Pancreas (tissue), 10 donors: Measurements from ENCODE around the gene NCOA3. TPM values are rescaled to one million over a fixed set of nuclear protein-coding genes. Genes with fewer than 3 reads are reported as not detected.

Experiments used
- ATAC-seq, 4 donors: fragments of 200-7000 bp; cut with Tn5 transposase; one replicate each; pipeline versions ENCODE4 v1.8.0 to v1.9.1; 2020; ENCODE audit warnings: mild to moderate bottlenecking in 4 of 4, moderate library complexity in 4 of 4
- DNase-seq, 6 donors: peaks; one replicate each; pipeline ENCODE4 v3.0.0-alpha.2; 2020
- FAIRE-seq: peaks from 2 replicates; lab custom pipeline; 2012; peaks lifted over from hg19 to GRCh38; lab: Jason Lieb, UNC
- H3K27ac ChIP-seq, 4 donors: fragments of 200-600 bp; sonication (generic); 1 replicate in 3 of 4; 2 replicates in 1 of 4; pipeline versions ENCODE4 v1.5.0 to v1.8.0; 2020
- H3K27me3 ChIP-seq, 4 donors: fragments of 200-600 bp; one replicate each; pipeline ENCODE4 v1.8.0; 2021
- H3K36me3 ChIP-seq, 3 donors: fragments of 200-600 bp; sonication (generic) in 1 of 3; one replicate each; pipeline versions ENCODE4 v1.5.0 to v1.8.0; 2020 to 2021
- H3K4me1 ChIP-seq, 3 donors: fragments of 200-600 bp; one replicate each; pipeline ENCODE4 v1.8.0; 2021
- H3K4me3 ChIP-seq, 4 donors: fragments of 200-600 bp; sonication (generic) in 2 of 4; one replicate each; pipeline versions ENCODE4 v1.5.0 to v1.8.0; 2020 to 2021
- H3K9me3 ChIP-seq, 4 donors: fragments of 200-600 bp; one replicate each; pipeline ENCODE4 v1.8.0; 2021
- WGBS, 2 donors: extraction: QIAGEN DNeasy Blood & Tissue Kit; methylation state at CpG; one replicate each; pipeline ENCODE4 v1.1.7; 2013; 5-methylcytosine and 5-hydroxymethylcytosine counted together
- intact Hi-C, 3 donors: fragments of 100-400 bp; cut with DNase I; formaldehyde crosslinking; loops; one replicate each; pipeline versions ENCODE4 v1.11.1 to v1.14.2; 2022
- polyA plus RNA-seq, 2 donors: library from polyadenylated mRNA; stranded (reverse); fragments of 200-250 nt; gene quantifications; one replicate each; pipeline ENCODE4 v1.2.3, GENCODE V29; 2013
- total RNA-seq, 6 donors: library from RNA; stranded (reverse); fragmentation: NEBNext Ultra II Directional in 4 of 6; extraction: Animal tissue kit (Norgen Biotek cat#: 25700) in 4 of 6; gene quantifications; one replicate each; pipeline versions ENCODE4 v1.2.1 to v1.2.4, GENCODE V29; 2021 to 2023
- TF ChIP-seq, protein P1 (sequence below), 4 donors: fragments of 200-600 bp; sonication (generic) in 3 of 4; IDR thresholded peaks; one replicate each; pipeline versions ENCODE4 v1.5.0 to v1.8.0; 2021; ENCODE audit warnings: antibody characterized with exemption in 4 of 4
- donor health status: healthy with polysubstance abuse.
- donor health status: DM: no; HTN: no; CAD: no; lungs with moderate emphysema.
- donor health status: DM: no; HTN: no; CAD: no.
- donor health status: control.
- donor health status: control.
- donor health status: Bipolar disorder and iron deficiency.
- donor health status: DM: yes; HTN: yes; CAD: no.
- donor health status: DM: no; HTN: no; CAD: no.
- donor health status: DM: no; HTN: no; CAD: no.
- donor health status: DM: yes; HTN: yes; CAD: no.

NCOA3 gene
- total and polyA plus RNA-seq, 8 donors, result 3.6 to 17.4 (median 10.5) TPM

DNA sequence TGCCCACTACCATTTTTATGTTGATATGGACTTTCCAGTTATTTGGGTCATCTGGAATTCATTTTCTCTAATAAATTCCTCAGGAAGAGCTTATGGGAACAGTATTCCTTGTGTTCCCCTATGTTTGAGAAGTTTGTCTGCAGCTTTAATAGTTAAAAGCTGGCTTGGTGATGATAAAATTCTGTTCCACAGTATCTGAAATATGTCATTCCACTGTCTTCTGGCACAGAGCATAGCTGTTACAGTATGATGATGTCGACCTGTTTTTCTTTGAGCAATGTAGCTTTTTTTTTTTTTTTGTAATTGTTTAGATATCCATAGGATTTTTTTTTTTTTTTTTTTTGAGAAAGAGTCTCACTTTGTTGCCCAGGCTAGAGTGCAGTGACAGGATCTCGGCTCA is 43.2 kb downstream of the NCOA3 start:
- H3K36me3 ChIP-seq, result no peaks in the 10 kb centered on the region
- ATAC-seq (no peak), FAIRE-seq (no peak), DNase-seq (no peak)
- H3K4me3 ChIP-seq, result no peak overlapping the region
- no peaks in the 10 kb centered on the region for H3K27me3 ChIP-seq
- WGBS, 2 donors, result 70 to 93% methylated on average over 2 of the region's 2 CpGs
- peaks cover under 1 to 12% (median 9%) of the 10 kb centered on the region in 3 donors for H3K4me1 ChIP-seq
- intact Hi-C loops, result no loop called here
- no peak overlapping the region for H3K27ac ChIP-seq
- no peaks in the 10 kb centered on the region for H3K9me3 ChIP-seq
- TF ChIP-seq, protein P1, sequence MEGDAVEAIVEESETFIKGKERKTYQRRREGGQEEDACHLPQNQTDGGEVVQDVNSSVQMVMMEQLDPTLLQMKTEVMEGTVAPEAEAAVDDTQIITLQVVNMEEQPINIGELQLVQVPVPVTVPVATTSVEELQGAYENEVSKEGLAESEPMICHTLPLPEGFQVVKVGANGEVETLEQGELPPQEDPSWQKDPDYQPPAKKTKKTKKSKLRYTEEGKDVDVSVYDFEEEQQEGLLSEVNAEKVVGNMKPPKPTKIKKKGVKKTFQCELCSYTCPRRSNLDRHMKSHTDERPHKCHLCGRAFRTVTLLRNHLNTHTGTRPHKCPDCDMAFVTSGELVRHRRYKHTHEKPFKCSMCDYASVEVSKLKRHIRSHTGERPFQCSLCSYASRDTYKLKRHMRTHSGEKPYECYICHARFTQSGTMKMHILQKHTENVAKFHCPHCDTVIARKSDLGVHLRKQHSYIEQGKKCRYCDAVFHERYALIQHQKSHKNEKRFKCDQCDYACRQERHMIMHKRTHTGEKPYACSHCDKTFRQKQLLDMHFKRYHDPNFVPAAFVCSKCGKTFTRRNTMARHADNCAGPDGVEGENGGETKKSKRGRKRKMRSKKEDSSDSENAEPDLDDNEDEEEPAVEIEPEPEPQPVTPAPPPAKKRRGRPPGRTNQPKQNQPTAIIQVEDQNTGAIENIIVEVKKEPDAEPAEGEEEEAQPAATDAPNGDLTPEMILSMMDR (IDR thresholded peaks at IDR 0.05), result no peak

DNA sequence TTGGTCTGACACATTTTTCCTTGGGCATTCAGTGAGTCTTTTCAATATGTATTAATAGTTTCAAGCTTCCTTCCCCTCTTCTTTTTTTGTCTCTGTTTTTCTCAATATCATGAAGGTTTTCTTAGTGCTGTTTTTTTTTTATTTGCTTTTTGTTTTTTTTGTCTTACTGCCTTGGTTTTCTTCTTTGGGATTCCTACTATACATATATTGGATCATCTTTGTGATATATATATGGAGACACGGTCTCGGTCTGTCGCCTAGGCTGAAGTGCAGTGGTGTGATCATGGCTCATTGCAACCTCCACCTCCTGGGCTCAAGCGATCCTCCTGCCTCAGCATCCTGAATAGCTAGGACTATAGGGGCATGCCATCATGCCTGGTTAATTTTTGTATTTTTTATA is 43.8 kb downstream of the NCOA3 start:
- TF ChIP-seq, protein P1 (IDR thresholded peaks at IDR 0.05), result no peak
- FAIRE-seq (no peak), ATAC-seq (no peak), DNase-seq (no peak)
- no peaks in the 10 kb centered on the region for H3K9me3 ChIP-seq
- no peaks in the 10 kb centered on the region for H3K27me3 ChIP-seq
- WGBS, 2 donors, result 96 to 99% methylated on average over 4 of the region's 4 CpGs
- peaks cover 0 to 5% (median 4%) of the 10 kb centered on the region in 3 donors for H3K4me1 ChIP-seq
- intact Hi-C loops, result no loop called here
- no peak overlapping the region for H3K4me3 ChIP-seq
- no peaks in the 10 kb centered on the region for H3K36me3 ChIP-seq
- no peak overlapping the region for H3K27ac ChIP-seq

DNA sequence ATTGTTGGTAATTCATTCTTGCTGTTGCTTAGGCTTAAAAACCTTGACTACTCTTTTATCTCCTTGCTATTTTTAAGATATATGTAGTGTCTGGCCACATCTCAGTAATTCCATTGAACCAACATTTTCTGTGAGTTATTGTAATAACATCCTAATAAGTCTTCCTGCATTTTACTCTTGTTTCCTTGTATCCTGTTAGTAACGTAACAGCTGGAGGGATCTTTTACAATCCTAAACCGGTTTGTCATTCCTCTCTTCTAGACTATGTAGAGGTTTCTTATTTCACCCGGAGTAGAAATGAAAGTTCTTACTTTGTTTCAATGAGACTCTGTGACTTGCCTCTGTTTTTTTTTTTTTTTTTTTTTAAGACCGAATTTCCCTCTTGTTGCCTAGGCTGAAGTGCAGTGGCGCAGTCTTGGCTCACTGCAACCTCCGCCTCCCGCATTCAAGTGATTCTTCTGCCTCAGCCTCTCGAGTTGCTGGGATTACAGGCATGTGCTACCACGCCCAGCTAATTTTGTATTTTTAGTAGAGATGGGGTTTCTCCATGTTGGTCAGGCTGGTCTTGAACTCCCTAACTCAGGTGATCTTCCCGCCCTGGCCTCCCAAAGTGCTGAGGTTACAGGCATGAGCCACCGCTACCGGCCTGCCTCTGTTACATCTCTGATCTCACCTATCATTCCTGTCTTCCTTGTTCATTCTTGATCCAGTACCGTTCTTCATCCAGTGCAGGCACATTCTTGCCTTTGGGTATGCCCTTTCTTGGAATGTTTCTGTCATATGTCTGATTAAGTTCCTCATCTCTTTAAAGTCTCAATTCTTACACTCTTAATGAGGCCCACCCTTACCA is 44.7 kb downstream of the NCOA3 start:
- FAIRE-seq (no peak), DNase-seq (no peak), ATAC-seq (no peak)
- H3K4me1 ChIP-seq, result no peaks in the 10 kb centered on the region
- intact Hi-C loops, result no loop called here
- no peak overlapping the region for H3K27ac ChIP-seq
- H3K9me3 ChIP-seq, result no peaks in the 10 kb centered on the region
- no peak overlapping the region for H3K4me3 ChIP-seq
- TF ChIP-seq, protein P1 (IDR thresholded peaks at IDR 0.05), result no peak
- H3K27me3 ChIP-seq, result no peaks in the 10 kb centered on the region
- H3K36me3 ChIP-seq, result no peaks in the 10 kb centered on the region
- WGBS, 2 donors, result 91 to 92% methylated on average over 13 of the region's 13 CpGs

DNA sequence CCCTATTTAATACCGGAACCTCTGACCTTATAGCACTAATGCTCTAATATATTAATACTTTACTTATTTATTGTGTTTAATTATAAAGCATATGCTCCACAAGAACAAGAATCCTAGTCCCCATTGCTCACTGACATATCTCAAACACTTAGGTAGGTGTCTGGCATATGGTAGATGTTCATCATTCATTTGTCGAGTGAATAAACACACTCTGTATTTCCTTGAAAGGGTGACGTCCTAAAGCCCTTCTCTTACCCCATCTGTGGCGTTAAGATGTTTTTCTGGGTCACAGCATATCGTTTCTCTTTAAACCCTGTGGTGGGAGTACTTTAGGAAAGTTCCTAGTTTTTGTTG is 45.3 kb downstream of the NCOA3 start:
- TF ChIP-seq, protein P1 (IDR thresholded peaks at IDR 0.05), result no peak
- H3K27ac ChIP-seq, result no peak overlapping the region
- H3K9me3 ChIP-seq, result no peaks in the 10 kb centered on the region
- FAIRE-seq, result no peak
- H3K36me3 ChIP-seq, result no peaks in the 10 kb centered on the region
- no peaks in the 10 kb centered on the region for H3K4me1 ChIP-seq
- ATAC-seq, result no peak
- intact Hi-C loops, result no loop called here
- 89% methylated on average over 5 of the region's 5 CpGs for WGBS, 2 donors
- H3K27me3 ChIP-seq, result no peaks in the 10 kb centered on the region
- DNase-seq, result no peak
- no peak overlapping the region for H3K4me3 ChIP-seq

DNA sequence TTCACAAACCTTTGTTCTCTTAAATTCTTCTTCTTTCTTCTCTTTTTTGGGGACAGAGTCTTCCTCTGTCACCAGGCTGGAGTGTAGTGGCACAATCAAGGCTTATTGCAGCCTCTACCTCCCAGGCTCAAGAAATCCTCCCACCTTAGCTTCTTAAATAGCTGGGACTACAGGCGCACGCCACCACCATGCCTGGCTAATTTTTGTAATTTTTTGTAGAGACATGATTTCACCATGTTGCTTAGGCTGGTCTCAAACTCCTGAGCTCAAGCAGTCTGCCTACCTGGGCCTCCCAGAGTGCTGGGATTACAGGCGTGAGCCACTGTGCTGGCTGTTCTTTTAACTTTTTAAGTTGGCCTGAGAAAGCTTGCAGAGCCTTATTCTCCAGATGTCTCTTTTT is 48.0 kb downstream of the NCOA3 start:
- DNase-seq (no peak), ATAC-seq (no peak), FAIRE-seq (no peak)
- no peaks in the 10 kb centered on the region for H3K36me3 ChIP-seq
- H3K27ac ChIP-seq, result no peak overlapping the region
- TF ChIP-seq, protein P1 (IDR thresholded peaks at IDR 0.05), result no peak
- H3K4me3 ChIP-seq, result no peak overlapping the region
- no peaks in the 10 kb centered on the region for H3K9me3 ChIP-seq
- intact Hi-C loops, result no loop called here
- no peaks in the 10 kb centered on the region for H3K4me1 ChIP-seq
- 96 to 97% methylated on average over 3 of the region's 3 CpGs for WGBS, 2 donors
- H3K27me3 ChIP-seq, result no peaks in the 10 kb centered on the region
